K562 (cell line): Measurements from ENCODE around the gene MALAT1. TPM values are rescaled to one million over a fixed set of nuclear protein-coding genes. Genes with fewer than 3 reads are reported as not detected.

ENCODE experiments used
- EZH2 ChIP-seq: IDR thresholded peaks from 2 replicates; pipeline ENCODE4 v1.6.1; 2012; ENCODE audit warnings: low read depth, mild to moderate bottlenecking, inconsistent platforms, low read length, borderline replicate concordance
- GATAD2A ChIP-seq: fragments of 450-650 bp; IDR thresholded peaks from 2 replicates; pipeline ENCODE4 v1.6.1; 2017
- MCM2 ChIP-seq: fragments of 450-650 bp; IDR thresholded peaks from 2 replicates; pipeline ENCODE4 v1.6.1; 2017; ENCODE audit warnings: low read depth, mild to moderate bottlenecking
- PTRF ChIP-seq: fragments of 450-650 bp; IDR thresholded peaks from 2 replicates; pipeline ENCODE4 v1.6.1; 2016; ENCODE audit warnings: mild to moderate bottlenecking, missing genetic modification characterization, missing compliant biosample characterization
- RBM25 ChIP-seq: fragments of 200-400 bp; formaldehyde crosslinking; IDR thresholded peaks from 2 replicates; pipeline ENCODE4 v1.6.1; 2018; ENCODE audit warnings: low read length, low read depth, moderate library complexity; ENCODE audit not compliant: severe bottlenecking
- SMAD1 ChIP-seq: fragments of 150-350 bp; IDR thresholded peaks from 2 replicates; pipeline ENCODE4 v1.6.1; 2014; ENCODE audit warnings: low read length, low read depth; ENCODE audit not compliant: partially characterized antibody
- SMARCE1 ChIP-seq: fragments of 450-650 bp; IDR thresholded peaks from 2 replicates; pipeline ENCODE4 v1.7.1; 2016; ENCODE audit warnings: mild to moderate bottlenecking
- ZNF507 ChIP-seq: conservative IDR thresholded peaks from 2 replicates; pipeline ENCODE4 v1.6.1; 2017; ENCODE audit warnings: missing genetic modification characterization, missing compliant biosample characterization
- ZNF707 ChIP-seq: fragments of 250-450 bp; sonication (Bioruptor Pico); conservative IDR thresholded peaks from 2 replicates; pipeline ENCODE4 v1.8.0; 2022; ENCODE audit warnings: inconsistent platforms, mild to moderate bottlenecking, moderate library complexity
- polyA plus RNA-seq, 8 experiments: library from polyadenylated mRNA; depleted of rRNA in 4 of 8; stranded (reverse) in 5 of 8; unstranded in 3 of 8; fragments of >200 nt; fragmentation: Nextera tagmentation in 2 of 8; fragmentation: Illumina TruSeq in 1 of 8; extraction: Ambion mirVana in 2 of 8; extraction: Trizol in 1 of 8; gene quantifications; 2 replicates each; pipeline versions ENCODE4 v1.2.1 to v1.2.3, GENCODE V29; 2011 to 2014; ENCODE audit warnings: inconsistent platforms in 1 of 8, missing spikeins in 1 of 8
- total RNA-seq, 7 experiments: library from RNA; depleted of rRNA in 6 of 7; stranded (reverse); fragments of >200 nt in 6 of 7; fragmentation: Illumina TruSeq in 2 of 7; extraction: Trizol in 2 of 7; gene quantifications; 2 replicates each; pipeline versions ENCODE4 v1.2.1 to v1.2.3, GENCODE V29; 2011 to 2021; ENCODE audit warnings: low replicate concordance in 1 of 7
- TF ChIP-seq, protein P1 (sequence below), 2 experiments: fragments of 450-650 bp; IDR thresholded peaks; 2 replicates each; pipeline ENCODE4 v1.6.1; 2016
- TF ChIP-seq, protein P2 (sequence below): fragments of 200-800 bp; sonication (Bioruptor generic); IDR thresholded peaks from 2 replicates; pipeline ENCODE4 v1.6.1; 2016; ENCODE audit warnings: missing genetic modification characterization, missing compliant biosample characterization
- TF ChIP-seq, protein P3 (sequence below): sonication (generic); formaldehyde crosslinking; IDR thresholded peaks from 2 replicates; pipeline ENCODE4 v1.8.1; 2023; ENCODE audit warnings: mild to moderate bottlenecking, missing genetic modification reagents, moderate library complexity
- TF ChIP-seq, protein P4 (sequence below): fragments of 250-450 bp; sonication (Bioruptor Pico); IDR thresholded peaks from 2 replicates; pipeline ENCODE4 v1.4.0; 2020
- TF ChIP-seq, protein P5 (sequence below): sonication (generic); formaldehyde crosslinking; IDR thresholded peaks from 2 replicates; pipeline ENCODE4 v1.8.0; 2022; ENCODE audit warnings: missing genetic modification reagents, mild to moderate bottlenecking, moderate library complexity, borderline replicate concordance

The MALAT1 gene
- total and polyA plus RNA-seq, 9 of the 15 experiments (the other 6 are each of a cell fraction or from before 2014, with no cell fraction given): 363 to 8,715 (median 2,351) TPM

DNA sequence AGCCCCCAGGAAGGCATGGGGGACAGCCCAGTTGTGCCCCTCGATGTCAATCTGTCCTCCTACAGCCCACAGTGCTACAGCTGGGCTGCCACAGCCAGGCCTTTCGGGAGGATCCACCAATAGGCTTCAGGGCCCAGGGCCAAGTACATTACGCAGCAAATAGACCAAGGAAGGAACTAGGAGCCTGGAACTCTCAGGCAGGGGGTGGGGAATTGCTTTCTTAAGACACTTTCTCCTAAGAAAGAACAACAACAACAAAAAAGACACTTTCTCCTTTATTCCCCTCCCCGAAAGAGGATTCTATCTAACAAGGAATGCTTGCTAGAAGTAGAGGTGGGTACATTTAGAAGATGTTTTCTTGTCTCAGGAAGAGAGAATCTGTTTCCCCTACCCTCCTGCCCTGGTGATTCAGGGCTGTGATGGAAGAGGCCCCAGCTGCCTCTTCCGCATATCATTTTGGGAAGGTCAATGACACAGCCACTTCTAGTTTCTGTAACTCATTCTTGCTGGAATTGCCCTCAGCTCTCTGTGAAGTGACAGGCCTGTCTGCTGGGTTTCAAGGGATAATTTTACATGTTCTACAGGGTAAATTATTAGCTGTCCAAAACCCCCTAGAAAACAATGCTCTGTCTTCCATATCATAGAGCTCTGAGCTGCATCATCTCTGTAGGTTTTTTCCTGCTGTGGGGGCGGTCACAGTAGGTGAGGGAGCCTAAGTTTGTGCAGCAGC lies 6.0 kb upstream of the MALAT1 start (continued):
- no peak for TF ChIP-seq RBM25
- TF ChIP-seq, protein P1, sequence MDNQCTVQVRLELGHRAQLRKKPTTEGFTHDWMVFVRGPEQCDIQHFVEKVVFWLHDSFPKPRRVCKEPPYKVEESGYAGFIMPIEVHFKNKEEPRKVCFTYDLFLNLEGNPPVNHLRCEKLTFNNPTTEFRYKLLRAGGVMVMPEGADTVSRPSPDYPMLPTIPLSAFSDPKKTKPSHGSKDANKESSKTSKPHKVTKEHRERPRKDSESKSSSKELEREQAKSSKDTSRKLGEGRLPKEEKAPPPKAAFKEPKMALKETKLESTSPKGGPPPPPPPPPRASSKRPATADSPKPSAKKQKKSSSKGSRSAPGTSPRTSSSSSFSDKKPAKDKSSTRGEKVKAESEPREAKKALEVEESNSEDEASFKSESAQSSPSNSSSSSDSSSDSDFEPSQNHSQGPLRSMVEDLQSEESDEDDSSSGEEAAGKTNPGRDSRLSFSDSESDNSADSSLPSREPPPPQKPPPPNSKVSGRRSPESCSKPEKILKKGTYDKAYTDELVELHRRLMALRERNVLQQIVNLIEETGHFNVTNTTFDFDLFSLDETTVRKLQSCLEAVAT (IDR thresholded peaks at IDR 0.05): peak; percentile 10 to 21; a peak in 3 of 4 replicates
- TF ChIP-seq PTRF (tag): no peak
- TF ChIP-seq, protein P2, sequence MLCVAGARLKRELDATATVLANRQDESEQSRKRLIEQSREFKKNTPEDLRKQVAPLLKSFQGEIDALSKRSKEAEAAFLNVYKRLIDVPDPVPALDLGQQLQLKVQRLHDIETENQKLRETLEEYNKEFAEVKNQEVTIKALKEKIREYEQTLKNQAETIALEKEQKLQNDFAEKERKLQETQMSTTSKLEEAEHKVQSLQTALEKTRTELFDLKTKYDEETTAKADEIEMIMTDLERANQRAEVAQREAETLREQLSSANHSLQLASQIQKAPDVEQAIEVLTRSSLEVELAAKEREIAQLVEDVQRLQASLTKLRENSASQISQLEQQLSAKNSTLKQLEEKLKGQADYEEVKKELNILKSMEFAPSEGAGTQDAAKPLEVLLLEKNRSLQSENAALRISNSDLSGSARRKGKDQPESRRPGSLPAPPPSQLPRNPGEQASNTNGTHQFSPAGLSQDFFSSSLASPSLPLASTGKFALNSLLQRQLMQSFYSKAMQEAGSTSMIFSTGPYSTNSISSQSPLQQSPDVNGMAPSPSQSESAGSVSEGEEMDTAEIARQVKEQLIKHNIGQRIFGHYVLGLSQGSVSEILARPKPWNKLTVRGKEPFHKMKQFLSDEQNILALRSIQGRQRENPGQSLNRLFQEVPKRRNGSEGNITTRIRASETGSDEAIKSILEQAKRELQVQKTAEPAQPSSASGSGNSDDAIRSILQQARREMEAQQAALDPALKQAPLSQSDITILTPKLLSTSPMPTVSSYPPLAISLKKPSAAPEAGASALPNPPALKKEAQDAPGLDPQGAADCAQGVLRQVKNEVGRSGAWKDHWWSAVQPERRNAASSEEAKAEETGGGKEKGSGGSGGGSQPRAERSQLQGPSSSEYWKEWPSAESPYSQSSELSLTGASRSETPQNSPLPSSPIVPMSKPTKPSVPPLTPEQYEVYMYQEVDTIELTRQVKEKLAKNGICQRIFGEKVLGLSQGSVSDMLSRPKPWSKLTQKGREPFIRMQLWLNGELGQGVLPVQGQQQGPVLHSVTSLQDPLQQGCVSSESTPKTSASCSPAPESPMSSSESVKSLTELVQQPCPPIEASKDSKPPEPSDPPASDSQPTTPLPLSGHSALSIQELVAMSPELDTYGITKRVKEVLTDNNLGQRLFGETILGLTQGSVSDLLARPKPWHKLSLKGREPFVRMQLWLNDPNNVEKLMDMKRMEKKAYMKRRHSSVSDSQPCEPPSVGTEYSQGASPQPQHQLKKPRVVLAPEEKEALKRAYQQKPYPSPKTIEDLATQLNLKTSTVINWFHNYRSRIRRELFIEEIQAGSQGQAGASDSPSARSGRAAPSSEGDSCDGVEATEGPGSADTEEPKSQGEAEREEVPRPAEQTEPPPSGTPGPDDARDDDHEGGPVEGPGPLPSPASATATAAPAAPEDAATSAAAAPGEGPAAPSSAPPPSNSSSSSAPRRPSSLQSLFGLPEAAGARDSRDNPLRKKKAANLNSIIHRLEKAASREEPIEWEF (CRISPR knock-in tag): no peak
- TF ChIP-seq GATAD2A: 0 out of 2 replicates have a peak, but pooled peaks have one; percentile 31
- TF ChIP-seq ZNF707: no peak
- no peak for TF ChIP-seq EZH2
- TF ChIP-seq SMARCE1: no peak
- TF ChIP-seq SMAD1: no peak
- TF ChIP-seq ZNF507: no peak
- TF ChIP-seq, protein P3, sequence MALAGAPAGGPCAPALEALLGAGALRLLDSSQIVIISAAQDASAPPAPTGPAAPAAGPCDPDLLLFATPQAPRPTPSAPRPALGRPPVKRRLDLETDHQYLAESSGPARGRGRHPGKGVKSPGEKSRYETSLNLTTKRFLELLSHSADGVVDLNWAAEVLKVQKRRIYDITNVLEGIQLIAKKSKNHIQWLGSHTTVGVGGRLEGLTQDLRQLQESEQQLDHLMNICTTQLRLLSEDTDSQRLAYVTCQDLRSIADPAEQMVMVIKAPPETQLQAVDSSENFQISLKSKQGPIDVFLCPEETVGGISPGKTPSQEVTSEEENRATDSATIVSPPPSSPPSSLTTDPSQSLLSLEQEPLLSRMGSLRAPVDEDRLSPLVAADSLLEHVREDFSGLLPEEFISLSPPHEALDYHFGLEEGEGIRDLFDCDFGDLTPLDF (CRISPR knock-in tag): peak; percentile 26; the same call in 1 of the 2 replicates
- no peak for TF ChIP-seq MCM2
- TF ChIP-seq, protein P4, sequence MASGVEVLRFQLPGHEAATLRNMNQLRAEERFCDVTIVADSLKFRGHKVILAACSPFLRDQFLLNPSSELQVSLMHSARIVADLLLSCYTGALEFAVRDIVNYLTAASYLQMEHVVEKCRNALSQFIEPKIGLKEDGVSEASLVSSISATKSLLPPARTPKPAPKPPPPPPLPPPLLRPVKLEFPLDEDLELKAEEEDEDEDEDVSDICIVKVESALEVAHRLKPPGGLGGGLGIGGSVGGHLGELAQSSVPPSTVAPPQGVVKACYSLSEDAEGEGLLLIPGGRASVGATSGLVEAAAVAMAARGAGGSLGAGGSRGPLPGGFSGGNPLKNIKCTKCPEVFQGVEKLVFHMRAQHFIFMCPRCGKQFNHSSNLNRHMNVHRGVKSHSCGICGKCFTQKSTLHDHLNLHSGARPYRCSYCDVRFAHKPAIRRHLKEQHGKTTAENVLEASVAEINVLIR (CRISPR knock-in tag): no peak
- TF ChIP-seq, protein P5, sequence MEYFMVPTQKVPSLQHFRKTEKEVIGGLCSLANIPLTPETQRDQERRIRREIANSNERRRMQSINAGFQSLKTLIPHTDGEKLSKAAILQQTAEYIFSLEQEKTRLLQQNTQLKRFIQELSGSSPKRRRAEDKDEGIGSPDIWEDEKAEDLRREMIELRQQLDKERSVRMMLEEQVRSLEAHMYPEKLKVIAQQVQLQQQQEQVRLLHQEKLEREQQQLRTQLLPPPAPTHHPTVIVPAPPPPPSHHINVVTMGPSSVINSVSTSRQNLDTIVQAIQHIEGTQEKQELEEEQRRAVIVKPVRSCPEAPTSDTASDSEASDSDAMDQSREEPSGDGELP (CRISPR knock-in tag): peak; percentile 91
